H9 (cell line): Measurements from ENCODE around the gene TMEM9. TPM values are rescaled to one million over a fixed set of nuclear protein-coding genes. Genes with fewer than 3 reads are reported as not detected.

ENCODE experiments used
- DNase-seq: peaks from one replicate; pipeline ENCODE4 v3.0.0-alpha.2; 2017
- H2AFZ ChIP-seq: one replicate; pipeline ENCODE4 v1.6.1; 2013; ENCODE audit warnings: mild to moderate bottlenecking, low read length, control low read depth, moderate library complexity
- H2AK5ac ChIP-seq: 2 replicates; pipeline ENCODE4 v1.6.1; 2013; ENCODE audit warnings: low read length, control low read depth, mixed read lengths; ENCODE audit not compliant: insufficient read length
- H2BK120ac ChIP-seq: one replicate; pipeline ENCODE4 v1.6.1; 2013; ENCODE audit warnings: low read depth, mild to moderate bottlenecking, low read length, control low read depth, inconsistent platforms; ENCODE audit not compliant: poor library complexity, severe bottlenecking
- H2BK12ac ChIP-seq: 2 replicates; pipeline ENCODE4 v1.6.1; 2013; ENCODE audit warnings: low read length, control low read depth, mixed read lengths, low read depth; ENCODE audit not compliant: insufficient read length
- H2BK15ac ChIP-seq: 2 replicates; pipeline ENCODE4 v1.6.1; 2013; ENCODE audit warnings: low read depth, low read length, control low read depth
- H2BK20ac ChIP-seq: one replicate; pipeline ENCODE4 v1.6.1; 2013; ENCODE audit warnings: low read depth, mild to moderate bottlenecking, low read length, control low read depth, inconsistent platforms; ENCODE audit not compliant: poor library complexity, severe bottlenecking
- H2BK5ac ChIP-seq: 2 replicates; pipeline ENCODE4 v1.6.1; 2013; ENCODE audit warnings: low read length, control low read depth, mixed read lengths; ENCODE audit not compliant: insufficient read length
- H3K14ac ChIP-seq: 2 replicates; pipeline ENCODE4 v1.6.1; 2013; ENCODE audit warnings: low read length, control low read depth; ENCODE audit not compliant: insufficient read depth
- H3K18ac ChIP-seq: 2 replicates; pipeline ENCODE4 v1.6.1; 2013; ENCODE audit warnings: low read depth, mild to moderate bottlenecking, mixed read lengths, low read length, control low read depth; ENCODE audit not compliant: insufficient read length
- H3K23ac ChIP-seq: 2 replicates; pipeline ENCODE4 v1.6.1; 2013; ENCODE audit warnings: low read length, control low read depth, mixed read lengths, low read depth; ENCODE audit not compliant: insufficient read length
- H3K23me2 ChIP-seq: 2 replicates; pipeline ENCODE4 v1.6.1; 2013; ENCODE audit warnings: low read depth, mild to moderate bottlenecking, mixed read lengths, low read length, control low read depth; ENCODE audit not compliant: insufficient read length, poor library complexity, severe bottlenecking
- H3K27ac ChIP-seq: 2 replicates; pipeline ENCODE4 v1.5.1; 2013; ENCODE audit warnings: low read length, control low read depth, mixed read lengths, low read depth; ENCODE audit not compliant: insufficient read length
- H3K27me3 ChIP-seq: 2 replicates; pipeline ENCODE4 v1.6.1; 2013; ENCODE audit warnings: low read length, control low read depth, inconsistent platforms; ENCODE audit not compliant: insufficient read depth
- H3K4ac ChIP-seq: 2 replicates; pipeline ENCODE4 v1.6.1; 2013; ENCODE audit warnings: low read depth, mild to moderate bottlenecking, control low read depth, inconsistent platforms, low read length, moderate library complexity
- H3K4me1 ChIP-seq: 2 replicates; pipeline ENCODE4 v1.6.1; 2013; ENCODE audit warnings: low read length, control low read depth, inconsistent platforms; ENCODE audit not compliant: insufficient read depth
- H3K4me2 ChIP-seq: 2 replicates; pipeline ENCODE4 v1.6.1; 2013; ENCODE audit warnings: low read length, control low read depth, mixed read lengths; ENCODE audit not compliant: insufficient read length, insufficient read depth
- H3K56ac ChIP-seq: 2 replicates; pipeline ENCODE4 v1.6.1; 2013; ENCODE audit warnings: low read depth, mild to moderate bottlenecking, mixed read lengths, low read length, control low read depth; ENCODE audit not compliant: insufficient read length
- H3K79me1 ChIP-seq: 2 replicates; pipeline ENCODE4 v1.6.1; 2013; ENCODE audit warnings: low read depth, mild to moderate bottlenecking, moderate library complexity, low read length, control low read depth, inconsistent platforms; ENCODE audit not compliant: insufficient read depth, poor library complexity, severe bottlenecking
- H3K79me2 ChIP-seq: 2 replicates; pipeline ENCODE4 v1.6.1; 2013; ENCODE audit warnings: low read length, control low read depth, inconsistent platforms; ENCODE audit not compliant: insufficient read depth
- H3K9ac ChIP-seq: 2 replicates; pipeline ENCODE4 v1.6.1; 2013; ENCODE audit warnings: low read length, control low read depth, mixed read lengths; ENCODE audit not compliant: insufficient read length; ENCODE audit errors: extremely low read depth
- H3K9me3 ChIP-seq: one replicate; pipeline ENCODE4 v1.6.1; 2013; ENCODE audit warnings: low read depth, low read length, inconsistent platforms; ENCODE audit not compliant: control insufficient read depth
- H3T11ph ChIP-seq: one replicate; pipeline ENCODE4 v1.6.1; 2013; ENCODE audit warnings: mild to moderate bottlenecking, low read length, control low read depth, inconsistent platforms
- H4K20me1 ChIP-seq: one replicate; pipeline ENCODE4 v1.6.1; 2013; ENCODE audit not compliant: control insufficient read depth, insufficient read length, insufficient read depth
- H4K5ac ChIP-seq: 2 replicates; pipeline ENCODE4 v1.6.1; 2013; ENCODE audit warnings: low read depth, mild to moderate bottlenecking, mixed read lengths, low read length, control low read depth; ENCODE audit not compliant: insufficient read length
- H4K8ac ChIP-seq: replicated peaks from 2 replicates; pipeline ENCODE4 v1.6.1; 2013; ENCODE audit warnings: low read length, control low read depth, mixed read lengths, low read depth; ENCODE audit not compliant: insufficient read length
- H4K91ac ChIP-seq: 2 replicates; pipeline ENCODE4 v1.6.1; 2013; ENCODE audit warnings: low read depth, mild to moderate bottlenecking, moderate library complexity, mixed read lengths, low read length, control low read depth; ENCODE audit not compliant: insufficient read length
- H3K27ac Mint-ChIP-seq, 3 experiments: 2 replicates in 2 of 3; 3 replicates in 1 of 3; pipeline ENCODE4 v1.8.0; 2020 to 2021; ENCODE audit warnings: mixed read lengths in 3 of 3, mild to moderate bottlenecking in 1 of 3, moderate library complexity in 1 of 3
- H3K27me3 Mint-ChIP-seq: 2 replicates; pipeline ENCODE4 v1.8.0; 2021; ENCODE audit warnings: low read depth, mild to moderate bottlenecking, moderate library complexity, mixed read lengths
- H3K36me3 Mint-ChIP-seq, 3 experiments: 2 replicates in 2 of 3; 3 replicates in 1 of 3; pipeline ENCODE4 v1.8.0; 2020 to 2021; ENCODE audit warnings: low read depth in 3 of 3, mixed read lengths in 3 of 3; ENCODE audit not compliant: insufficient read depth in 1 of 3
- H3K4me1 Mint-ChIP-seq, 2 experiments: 2 replicates each; pipeline ENCODE4 v1.8.0; 2020; ENCODE audit warnings: mixed read lengths in 2 of 2
- H3K4me3 Mint-ChIP-seq, 2 experiments: 2 replicates in 1 of 2; 3 replicates in 1 of 2; pipeline ENCODE4 v1.8.0; 2020 to 2021; ENCODE audit warnings: mild to moderate bottlenecking in 2 of 2, mixed read lengths in 2 of 2, moderate library complexity in 1 of 2
- H3K9me3 Mint-ChIP-seq, 2 experiments: 2 replicates in 1 of 2; 3 replicates in 1 of 2; pipeline ENCODE4 v1.8.0; 2020; ENCODE audit warnings: mild to moderate bottlenecking in 2 of 2, mixed read lengths in 2 of 2, moderate library complexity in 1 of 2
- WGBS: extraction: QIAGEN DNeasy Blood & Tissue Kit; methylation state at CpG from one replicate; pipeline ENCODE4 v1.1.7; 2013; ENCODE audit warnings: missing lambda C conversion rate, low lambda C conversion rate, mixed read lengths; ENCODE audit not compliant: insufficient read length; ENCODE audit errors: extremely low coverage; 5-methylcytosine and 5-hydroxymethylcytosine counted together
- total RNA-seq: library from RNA; stranded (reverse); gene quantifications from 2 replicates; pipeline ENCODE4 v1.2.1, GENCODE V29; 2021
- TF ChIP-seq, protein P1 (sequence below): fragments of 200-600 bp; sonication (generic); conservative IDR thresholded peaks from 3 replicates; pipeline ENCODE4 v1.8.0; 2021; ENCODE audit warnings: antibody characterized with exemption, mild to moderate bottlenecking

The TMEM9 gene
- total RNA-seq, 1 experiment from 2014 or later: 93.4 TPM

DNA sequence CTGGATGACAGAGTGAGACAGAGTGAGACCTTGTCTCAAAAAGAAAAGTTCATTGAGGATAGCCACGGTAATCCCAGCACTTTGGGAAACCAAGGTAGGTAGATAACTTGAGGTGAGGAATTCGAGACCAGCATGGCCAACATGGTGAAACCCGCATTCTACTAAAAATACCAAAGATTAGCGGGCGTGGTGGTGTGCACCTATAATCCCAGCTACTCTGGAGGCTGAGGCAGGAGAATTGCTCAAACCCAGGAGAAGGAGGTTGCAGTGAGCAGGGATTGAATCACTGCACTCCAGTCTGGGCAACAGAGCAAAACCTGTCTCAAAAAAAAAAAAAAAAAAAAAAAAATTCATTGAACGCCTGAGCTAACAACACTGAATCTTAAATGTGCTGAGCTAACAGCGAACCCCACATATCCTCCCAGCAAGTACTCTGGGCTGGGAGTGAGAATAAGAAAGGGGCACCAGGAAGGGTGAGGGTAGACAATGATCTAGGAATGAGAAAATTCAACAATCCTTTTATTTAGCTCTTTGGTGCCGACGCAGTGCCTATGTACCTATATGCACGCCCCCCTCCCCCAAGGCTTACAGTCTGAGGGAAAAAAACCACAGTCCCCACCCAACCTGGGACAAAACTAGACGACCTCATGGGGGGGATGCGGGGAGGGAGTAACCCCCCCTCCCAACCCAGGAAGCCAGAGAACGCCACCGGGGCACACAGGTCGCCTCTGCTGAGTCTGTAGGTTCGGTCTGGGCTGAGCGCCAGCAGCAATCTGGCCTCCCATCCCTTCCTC is 40.6 kb downstream of the TMEM9 start:
- Mint-ChIP-seq H3K9me3 (no peaks in the 10 kb centered on the region), H3K36me3 (no peaks in the 10 kb centered on the region), H3K27ac (no peak overlapping the region; a peak in 1 of 7 replicates), H3K4me1 (peaks cover 7 to 17% of the 10 kb centered on the region in 2 experiments), H3K27me3 (peaks cover 59% of the 10 kb centered on the region), H3K4me3 (peak overlapping the region; percentile 63 to 85; a peak in 4 of 5 replicates)
- TF ChIP-seq, protein P1, sequence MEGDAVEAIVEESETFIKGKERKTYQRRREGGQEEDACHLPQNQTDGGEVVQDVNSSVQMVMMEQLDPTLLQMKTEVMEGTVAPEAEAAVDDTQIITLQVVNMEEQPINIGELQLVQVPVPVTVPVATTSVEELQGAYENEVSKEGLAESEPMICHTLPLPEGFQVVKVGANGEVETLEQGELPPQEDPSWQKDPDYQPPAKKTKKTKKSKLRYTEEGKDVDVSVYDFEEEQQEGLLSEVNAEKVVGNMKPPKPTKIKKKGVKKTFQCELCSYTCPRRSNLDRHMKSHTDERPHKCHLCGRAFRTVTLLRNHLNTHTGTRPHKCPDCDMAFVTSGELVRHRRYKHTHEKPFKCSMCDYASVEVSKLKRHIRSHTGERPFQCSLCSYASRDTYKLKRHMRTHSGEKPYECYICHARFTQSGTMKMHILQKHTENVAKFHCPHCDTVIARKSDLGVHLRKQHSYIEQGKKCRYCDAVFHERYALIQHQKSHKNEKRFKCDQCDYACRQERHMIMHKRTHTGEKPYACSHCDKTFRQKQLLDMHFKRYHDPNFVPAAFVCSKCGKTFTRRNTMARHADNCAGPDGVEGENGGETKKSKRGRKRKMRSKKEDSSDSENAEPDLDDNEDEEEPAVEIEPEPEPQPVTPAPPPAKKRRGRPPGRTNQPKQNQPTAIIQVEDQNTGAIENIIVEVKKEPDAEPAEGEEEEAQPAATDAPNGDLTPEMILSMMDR: no peak
- DNase-seq: no peak
- H3K9ac ChIP-seq: no peak overlapping the region
- H3K79me1 ChIP-seq: no peaks in the 10 kb centered on the region
- no peak overlapping the region for H3K18ac ChIP-seq
- H4K20me1 ChIP-seq: no peaks in the 10 kb centered on the region
- H3K14ac ChIP-seq: no peak overlapping the region
- H2AFZ ChIP-seq: no peak overlapping the region
- H3K56ac ChIP-seq: no peak overlapping the region
- H2AK5ac ChIP-seq: no peak overlapping the region
- no peaks in the 10 kb centered on the region for H3K9me3 ChIP-seq
- no peak overlapping the region for H3K4ac ChIP-seq
- no peak overlapping the region for H2BK15ac ChIP-seq
- no peak overlapping the region for H3K23ac ChIP-seq
- no peaks in the 10 kb centered on the region for H3K79me2 ChIP-seq
- H2BK120ac ChIP-seq: no peak overlapping the region
- H3K4me2 ChIP-seq: peak overlapping the region; percentile 14
- H3K27me3 ChIP-seq: peaks cover 15% of the 10 kb centered on the region; the same call in 1 of the 2 replicates
- no peak overlapping the region for H3K27ac ChIP-seq
- no peak overlapping the region for H4K5ac ChIP-seq
- H4K8ac ChIP-seq: no peak overlapping the region
- H2BK5ac ChIP-seq: no peak overlapping the region
- WGBS: no CpG with 5 or more reads among the region's 17 CpGs
- H4K91ac ChIP-seq: no peak overlapping the region
- no peak overlapping the region for H2BK12ac ChIP-seq
- peaks cover 8% of the 10 kb centered on the region for H3K23me2 ChIP-seq
- no peak overlapping the region for H2BK20ac ChIP-seq
- no peak overlapping the region for H3T11ph ChIP-seq
- no peaks in the 10 kb centered on the region for H3K4me1 ChIP-seq
